Neural progenitor cell (in vitro differentiated cells): ENCODE results near the gene ABRACL.
"Not testable (repeated sequence)": the region's sequence is repeated elsewhere in the genome, so short reads cannot be mapped to it uniquely, and the experiment has no call there.

ENCODE experiments used
- CTCF ChIP-seq: fragments of 200-600 bp; sonication (generic); IDR thresholded peaks from 2 replicates; pipeline ENCODE4 v1.5.1; 2017; ENCODE audit warnings: antibody characterized with exemption, mild to moderate bottlenecking
- EZH2 ChIP-seq: fragments of 200-600 bp; sonication (generic); IDR thresholded peaks from 2 replicates; pipeline ENCODE4 v1.6.1; 2017; ENCODE audit warnings: antibody characterized with exemption, mild to moderate bottlenecking, moderate library complexity
- EZH2phosphoT487 ChIP-seq: fragments of 200-600 bp; sonication (generic); IDR thresholded peaks from 2 replicates; pipeline ENCODE4 v1.6.1; 2017; ENCODE audit warnings: antibody characterized with exemption

GRCh38 chr6:138993410-138993809, 35.1 kb upstream of the ABRACL start:
- not testable (repeated sequence) for TF ChIP-seq CTCF, EZH2phosphoT487, EZH2
